Body of pancreas (tissue), 4 donors: ENCODE results near the gene GRIP2.

Experiments used
- CTCF ChIP-seq, 7 experiments: fragments of 450-650 bp in 4 of 7; fragments of 200-600 bp in 3 of 7; sonication (generic) in 3 of 7; IDR thresholded peaks; one replicate each; pipeline ENCODE4 v1.5.1; 2016 to 2019; ENCODE audit warnings: antibody characterized with exemption in 7 of 7
- POLR2A ChIP-seq, 3 donors: fragments of 450-650 bp; IDR thresholded peaks; one replicate each; pipeline ENCODE4 v1.6.1; 2016; ENCODE audit warnings: antibody characterized with exemption in 3 of 3, mild to moderate bottlenecking in 2 of 3

DNA sequence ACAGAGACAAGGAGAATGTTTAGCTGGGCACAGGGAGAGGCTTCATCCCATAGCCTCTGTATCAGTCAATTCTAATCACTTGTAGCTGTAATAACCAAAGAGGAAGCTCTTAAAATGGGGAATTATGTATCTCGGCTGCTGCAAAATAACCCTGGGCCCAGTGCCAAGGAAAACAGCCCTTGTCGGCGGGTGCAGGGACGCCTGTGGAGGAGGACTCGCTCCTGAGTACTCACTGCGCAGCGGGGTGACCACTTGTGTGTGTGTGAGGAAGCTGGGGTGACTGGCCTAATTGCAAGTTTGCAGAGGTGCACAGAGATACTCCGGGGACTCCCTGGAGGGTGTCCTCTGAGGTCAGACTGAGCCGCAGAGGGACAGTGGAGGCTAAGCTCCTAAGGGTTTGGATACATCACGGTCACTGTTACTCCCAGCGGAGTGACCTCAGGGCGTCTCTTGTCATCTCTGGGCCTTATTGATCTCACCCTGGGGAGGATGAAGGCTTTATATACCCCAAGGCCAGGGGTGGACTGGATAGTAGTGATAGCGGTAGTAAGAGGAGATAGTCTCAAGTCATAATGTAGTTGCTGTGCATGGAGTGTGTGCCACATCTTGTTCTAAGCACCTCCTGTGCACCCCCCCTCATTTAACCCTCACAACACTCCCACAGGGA is 100.5 kb downstream of the GRIP2 start:
- no peak for TF ChIP-seq CTCF (IDR thresholded peaks at IDR 0.05)
- no peak for TF ChIP-seq POLR2A (IDR thresholded peaks at IDR 0.05)
